Endodermal cell (in vitro differentiated cells): ENCODE measurements around the gene CCDC30. TPM values are rescaled to one million over a fixed set of nuclear protein-coding genes. Genes with fewer than 3 reads are reported as not detected.

ENCODE experiments used
- DNase-seq: peaks from one replicate; pipeline ENCODE4 v3.0.0-alpha.2; 2017
- H3K27ac ChIP-seq: 2 replicates; pipeline ENCODE4 v1.5.1; 2013; ENCODE audit warnings: mild to moderate bottlenecking, low read depth, low read length, moderate library complexity
- H3K27me3 ChIP-seq: 2 replicates; pipeline ENCODE4 v1.6.1; 2013; ENCODE audit warnings: mild to moderate bottlenecking, low read length, moderate library complexity; ENCODE audit not compliant: insufficient read depth, control insufficient read depth, poor library complexity, severe bottlenecking
- H3K36me3 ChIP-seq: 2 replicates; pipeline ENCODE4 v1.7.0; 2013; ENCODE audit warnings: mild to moderate bottlenecking, low read length, moderate library complexity; ENCODE audit not compliant: control insufficient read depth, insufficient read depth
- H3K4me1 ChIP-seq: one replicate; pipeline ENCODE4 v1.7.0; 2013; ENCODE audit warnings: low read length; ENCODE audit not compliant: control insufficient read depth, insufficient read depth
- H3K4me3 ChIP-seq: 2 replicates; pipeline ENCODE4 v1.5.1; 2013; ENCODE audit warnings: mild to moderate bottlenecking, low read length, moderate library complexity
- H3K9ac ChIP-seq: 2 replicates; pipeline ENCODE4 v1.6.1; 2013; ENCODE audit warnings: mild to moderate bottlenecking, low read length, moderate library complexity; ENCODE audit not compliant: poor library complexity, severe bottlenecking; ENCODE audit errors: extremely low read depth
- H3K9me3 ChIP-seq: 2 replicates; pipeline ENCODE4 v1.6.1; 2013; ENCODE audit warnings: mild to moderate bottlenecking, low read length, moderate library complexity; ENCODE audit not compliant: control insufficient read depth
- H3K27ac Mint-ChIP-seq: 2 replicates; pipeline ENCODE4 v1.8.0; 2020; ENCODE audit warnings: mixed read lengths
- H3K27me3 Mint-ChIP-seq: 2 replicates; pipeline ENCODE4 v1.8.0; 2021; ENCODE audit warnings: mild to moderate bottlenecking, mixed read lengths; ENCODE audit not compliant: insufficient read depth
- H3K36me3 Mint-ChIP-seq: 2 replicates; pipeline ENCODE4 v1.8.0; 2020; ENCODE audit warnings: low read depth, mixed read lengths
- H3K4me1 Mint-ChIP-seq: 2 replicates; pipeline ENCODE4 v1.8.0; 2020; ENCODE audit warnings: mixed read lengths
- H3K4me3 Mint-ChIP-seq: 2 replicates; pipeline ENCODE4 v1.8.0; 2020; ENCODE audit warnings: mild to moderate bottlenecking, moderate library complexity, mixed read lengths
- H3K9me3 Mint-ChIP-seq: 2 replicates; pipeline ENCODE4 v1.8.0; 2020; ENCODE audit warnings: mild to moderate bottlenecking, mixed read lengths
- WGBS, 2 experiments: methylation state at CpG; one replicate each; pipeline versions ENCODE4 v1.1.5 to v1.1.7; 2013; ENCODE audit warnings: missing lambda C conversion rate in 2 of 2, mixed read lengths in 1 of 2; ENCODE audit not compliant: insufficient coverage in 1 of 2, insufficient read length in 1 of 2; 5-methylcytosine and 5-hydroxymethylcytosine counted together
- total RNA-seq, 2 donors: library from RNA; stranded (reverse); fragmentation: NEBNext Ultra II Directional in 1 of 2; extraction: Animal tissue kit (Norgen Biotek cat#: 25700) in 1 of 2; gene quantifications; 2 replicates in 1 of 2; 3 replicates in 1 of 2; pipeline ENCODE4 v1.2.1, GENCODE V29; 2021
- TF ChIP-seq, protein P1 (sequence below): fragments of 200-600 bp; sonication (generic); conservative IDR thresholded peaks from 2 replicates; pipeline ENCODE4 v1.5.0; 2021; ENCODE audit warnings: antibody characterized with exemption, mild to moderate bottlenecking

The CCDC30 gene
- total RNA-seq, 2 donors from 2014 or later = 4.8 to 6.4 TPM

DNA sequence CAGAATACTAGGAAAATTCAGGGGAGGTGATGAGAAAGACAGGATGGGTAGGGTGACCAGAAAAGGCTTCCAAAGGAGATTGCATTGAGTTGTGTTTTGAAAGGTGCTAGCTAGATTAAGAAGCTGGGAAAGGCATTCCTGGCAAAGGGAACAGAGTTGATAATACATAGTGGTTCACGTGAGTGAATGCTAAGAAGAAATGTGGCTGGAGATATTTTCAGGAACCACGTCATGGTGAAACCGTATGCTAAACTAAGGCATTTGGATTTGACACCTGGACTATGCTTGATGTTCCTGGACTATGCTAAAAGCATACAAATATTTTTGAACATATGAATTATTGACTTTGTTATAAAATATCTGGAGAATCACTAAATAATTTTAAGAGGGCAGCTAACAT, 14.7 kb downstream of the CCDC30 start:
- Histone ChIP-seq H3K27ac (no peak overlapping the region), H3K4me1 (no peaks in the 10 kb centered on the region), H3K36me3 (no peaks in the 10 kb centered on the region), H3K27me3 (no peaks in the 10 kb centered on the region), H3K4me3 (no peak overlapping the region), H3K9me3 (no peaks in the 10 kb centered on the region), H3K9ac (no peak overlapping the region)
- no peaks in the 10 kb centered on the region for H3K27me3 Mint-ChIP-seq
- peaks cover 2% of the 10 kb centered on the region for H3K36me3 Mint-ChIP-seq
- 86 to 93% methylated on average over 1 to 3 of the region's 3 CpGs for WGBS, 2 experiments
- TF ChIP-seq, protein P1, sequence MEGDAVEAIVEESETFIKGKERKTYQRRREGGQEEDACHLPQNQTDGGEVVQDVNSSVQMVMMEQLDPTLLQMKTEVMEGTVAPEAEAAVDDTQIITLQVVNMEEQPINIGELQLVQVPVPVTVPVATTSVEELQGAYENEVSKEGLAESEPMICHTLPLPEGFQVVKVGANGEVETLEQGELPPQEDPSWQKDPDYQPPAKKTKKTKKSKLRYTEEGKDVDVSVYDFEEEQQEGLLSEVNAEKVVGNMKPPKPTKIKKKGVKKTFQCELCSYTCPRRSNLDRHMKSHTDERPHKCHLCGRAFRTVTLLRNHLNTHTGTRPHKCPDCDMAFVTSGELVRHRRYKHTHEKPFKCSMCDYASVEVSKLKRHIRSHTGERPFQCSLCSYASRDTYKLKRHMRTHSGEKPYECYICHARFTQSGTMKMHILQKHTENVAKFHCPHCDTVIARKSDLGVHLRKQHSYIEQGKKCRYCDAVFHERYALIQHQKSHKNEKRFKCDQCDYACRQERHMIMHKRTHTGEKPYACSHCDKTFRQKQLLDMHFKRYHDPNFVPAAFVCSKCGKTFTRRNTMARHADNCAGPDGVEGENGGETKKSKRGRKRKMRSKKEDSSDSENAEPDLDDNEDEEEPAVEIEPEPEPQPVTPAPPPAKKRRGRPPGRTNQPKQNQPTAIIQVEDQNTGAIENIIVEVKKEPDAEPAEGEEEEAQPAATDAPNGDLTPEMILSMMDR = no peak
- H3K4me1 Mint-ChIP-seq = no peaks in the 10 kb centered on the region
- H3K27ac Mint-ChIP-seq = no peak overlapping the region
- H3K4me3 Mint-ChIP-seq = no peak overlapping the region
- DNase-seq = no peak
- no peaks in the 10 kb centered on the region for H3K9me3 Mint-ChIP-seq

DNA sequence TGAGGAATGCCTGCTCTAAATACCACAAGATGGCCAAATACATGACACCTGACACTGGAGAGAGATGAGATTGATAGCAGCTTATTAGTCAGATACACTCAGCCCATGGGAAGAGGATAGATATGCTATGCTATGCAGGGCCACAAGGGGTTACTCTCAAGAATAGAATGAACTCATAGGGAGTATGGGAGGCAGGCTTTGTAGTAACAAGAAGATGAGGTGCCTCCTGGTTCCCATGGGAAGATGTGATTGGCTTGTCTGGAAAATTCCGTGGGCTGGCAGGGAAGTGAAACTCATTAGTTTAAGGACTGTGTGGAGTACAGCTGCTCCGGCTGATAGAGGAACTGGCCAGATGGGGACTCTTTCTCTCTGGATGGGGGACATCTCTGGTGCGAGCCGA, 16.5 kb downstream of the CCDC30 start:
- WGBS, 2 experiments = 20 to 80% methylated on average over 1 to 4 of the region's 4 CpGs
- H3K4me3 Mint-ChIP-seq = no peak overlapping the region
- TF ChIP-seq, protein P1 = peak; percentile 66
- H3K27me3 ChIP-seq = no peaks in the 10 kb centered on the region
- H3K9me3 Mint-ChIP-seq = no peaks in the 10 kb centered on the region
- H3K36me3 Mint-ChIP-seq = peaks cover 5% of the 10 kb centered on the region
- H3K27me3 Mint-ChIP-seq = no peaks in the 10 kb centered on the region
- DNase-seq = peak; percentile 51
- no peaks in the 10 kb centered on the region for H3K9me3 ChIP-seq
- H3K36me3 ChIP-seq = no peaks in the 10 kb centered on the region
- no peak overlapping the region for H3K9ac ChIP-seq
- no peak overlapping the region for H3K27ac ChIP-seq
- no peak overlapping the region for H3K4me3 ChIP-seq
- no peaks in the 10 kb centered on the region for H3K4me1 Mint-ChIP-seq
- no peak overlapping the region for H3K27ac Mint-ChIP-seq
- no peaks in the 10 kb centered on the region for H3K4me1 ChIP-seq

- H3K27ac ChIP-seq = no peak overlapping the region
- H3K4me3 ChIP-seq = no peak overlapping the region
- Mint-ChIP-seq H3K36me3 (peaks cover 5% of the 10 kb centered on the region), H3K4me3 (no peak overlapping the region), H3K4me1 (no peaks in the 10 kb centered on the region), H3K27me3 (no peaks in the 10 kb centered on the region), H3K9me3 (no peaks in the 10 kb centered on the region), H3K27ac (no peak overlapping the region)
- TF ChIP-seq, protein P1 = no peak
- H3K9ac ChIP-seq = no peak overlapping the region
- no peaks in the 10 kb centered on the region for H3K9me3 ChIP-seq
- WGBS, 2 experiments = 100% methylated on average over 1 of the region's 1 CpG; no CpG with 5 or more reads in 1 of the 2 experiments
- H3K27me3 ChIP-seq = no peaks in the 10 kb centered on the region
- H3K36me3 ChIP-seq = no peaks in the 10 kb centered on the region
- H3K4me1 ChIP-seq = no peaks in the 10 kb centered on the region
- no peak for DNase-seq
Measured at GRCh38 chr1:42480921-42481320, 17.8 kb downstream of the CCDC30 start.
